GM12878 (cell line): ENCODE data around the gene ITPKB.

Experiments used
- EGR1 ChIP-seq, 2 experiments: IDR thresholded peaks; 1 replicate in 1 of 2; 2 replicates in 1 of 2; pipeline ENCODE4 v1.6.1; 2011 to 2012; ENCODE audit warnings: low read depth in 2 of 2, low read length in 2 of 2, borderline replicate concordance in 1 of 2, mild to moderate bottlenecking in 1 of 2, moderate library complexity in 1 of 2
- EP300 ChIP-seq, 2 experiments: fragments of 150-350 bp in 1 of 2; IDR thresholded peaks; 2 replicates each; pipeline ENCODE4 v1.6.1; 2011 to 2012; ENCODE audit warnings: low read depth in 2 of 2, low read length in 2 of 2, borderline replicate concordance in 1 of 2, improper control_type of control experiment in 1 of 2, inconsistent platforms in 1 of 2; ENCODE audit not compliant: control insufficient read depth in 1 of 2
- EZH2 ChIP-seq: IDR thresholded peaks from 2 replicates; pipeline ENCODE4 v1.6.1; 2012; ENCODE audit warnings: low read depth, mild to moderate bottlenecking, control low read depth, inconsistent platforms, low read length, borderline replicate concordance; ENCODE audit not compliant: control insufficient read depth
- RAD21 ChIP-seq: IDR thresholded peaks from 2 replicates; pipeline ENCODE4 v1.6.1; 2011; ENCODE audit warnings: mild to moderate bottlenecking, low read depth, low read length, moderate library complexity; ENCODE audit not compliant: insufficient read depth

GRCh38 chr1:226651041-226651731, 87.9 kb downstream of the ITPKB start:
- TF ChIP-seq EZH2 (no peak), RAD21 (no peak), EGR1 (IDR thresholded peaks at IDR 0.05; ENCODE audit: borderline replicate concordance in 1 of 2, low read depth in 2 of 2, low read length in 2 of 2) (no peak), EP300 (IDR thresholded peaks at IDR 0.05; ENCODE audit: borderline replicate concordance in 1 of 2, control insufficient read depth in 1 of 2, low read depth in 2 of 2, low read length in 2 of 2) (no peak)
